ENCODE data around the gene CAPSL.

The CAPSL gene

GRCh38 chr5:35884191-35884769 is 54.1 kb downstream of the CAPSL start:
- H3K27ac ChIP-seq, result no peak overlapping the region
- TF ChIP-seq, protein P1, sequence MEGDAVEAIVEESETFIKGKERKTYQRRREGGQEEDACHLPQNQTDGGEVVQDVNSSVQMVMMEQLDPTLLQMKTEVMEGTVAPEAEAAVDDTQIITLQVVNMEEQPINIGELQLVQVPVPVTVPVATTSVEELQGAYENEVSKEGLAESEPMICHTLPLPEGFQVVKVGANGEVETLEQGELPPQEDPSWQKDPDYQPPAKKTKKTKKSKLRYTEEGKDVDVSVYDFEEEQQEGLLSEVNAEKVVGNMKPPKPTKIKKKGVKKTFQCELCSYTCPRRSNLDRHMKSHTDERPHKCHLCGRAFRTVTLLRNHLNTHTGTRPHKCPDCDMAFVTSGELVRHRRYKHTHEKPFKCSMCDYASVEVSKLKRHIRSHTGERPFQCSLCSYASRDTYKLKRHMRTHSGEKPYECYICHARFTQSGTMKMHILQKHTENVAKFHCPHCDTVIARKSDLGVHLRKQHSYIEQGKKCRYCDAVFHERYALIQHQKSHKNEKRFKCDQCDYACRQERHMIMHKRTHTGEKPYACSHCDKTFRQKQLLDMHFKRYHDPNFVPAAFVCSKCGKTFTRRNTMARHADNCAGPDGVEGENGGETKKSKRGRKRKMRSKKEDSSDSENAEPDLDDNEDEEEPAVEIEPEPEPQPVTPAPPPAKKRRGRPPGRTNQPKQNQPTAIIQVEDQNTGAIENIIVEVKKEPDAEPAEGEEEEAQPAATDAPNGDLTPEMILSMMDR (conservative IDR thresholded peaks at IDR 0.05), result no peak
- no peak for TF ChIP-seq ZFX (IDR thresholded peaks at IDR 0.05)

GRCh38 chr5:35881758-35882157 is 56.7 kb downstream of the CAPSL start:
- TF ChIP-seq, protein P1 (conservative IDR thresholded peaks at IDR 0.05), result no peak
- no peak for TF ChIP-seq ZFX (IDR thresholded peaks at IDR 0.05)
- H3K27ac ChIP-seq, result no peak overlapping the region

DNA sequence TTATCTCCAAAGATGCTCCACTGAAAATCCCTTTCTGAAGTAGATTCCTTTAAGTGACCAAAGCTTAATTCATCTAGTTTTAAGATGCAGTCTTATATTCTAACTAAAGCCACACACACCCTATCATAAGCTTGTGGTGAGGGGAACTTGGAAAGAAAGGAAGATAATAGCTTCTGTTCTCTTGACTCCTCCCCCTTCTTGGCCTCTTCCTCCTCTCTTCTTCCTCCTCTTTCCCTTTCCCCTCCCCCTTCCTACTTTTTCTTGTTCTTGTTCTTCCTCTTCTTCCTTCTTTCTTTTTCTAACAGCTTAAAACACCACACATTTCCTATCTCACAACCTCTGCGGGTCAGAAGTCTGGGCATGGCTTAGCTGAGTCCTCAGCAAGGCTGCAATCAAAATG is 58.3 kb downstream of the CAPSL start:
- TF ChIP-seq, protein P1 (conservative IDR thresholded peaks at IDR 0.05), result no peak
- no peak for TF ChIP-seq ZFX (IDR thresholded peaks at IDR 0.05)
- no peak overlapping the region for H3K27ac ChIP-seq

- TF ChIP-seq, protein P1 (conservative IDR thresholded peaks at IDR 0.05), result no peak
- no peak for TF ChIP-seq ZFX (IDR thresholded peaks at IDR 0.05)
- no peak overlapping the region for H3K27ac ChIP-seq
These were observed 58.8 kb downstream of the CAPSL start for GRCh38 chr5:35879649-35880048.

DNA sequence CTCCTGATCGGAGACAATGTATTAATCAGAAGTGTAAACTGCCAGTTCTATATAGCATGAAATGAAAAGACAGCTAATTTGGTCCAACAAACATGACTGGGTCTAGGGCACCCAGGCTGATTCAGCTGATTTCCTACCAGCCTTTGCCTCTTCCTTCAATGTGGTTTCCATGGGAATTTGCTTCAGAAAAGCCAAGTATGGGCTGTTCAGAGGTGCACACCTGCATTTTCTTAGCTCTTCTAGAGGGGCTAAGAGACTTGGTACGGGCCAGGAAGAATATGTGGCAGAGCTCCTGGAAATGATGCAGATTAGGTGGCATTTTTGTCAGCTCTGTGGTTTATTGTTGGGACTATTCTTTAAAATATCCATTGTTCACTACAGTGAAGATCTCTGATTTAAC is 59.3 kb downstream of the CAPSL start:
- no peak overlapping the region for H3K27ac ChIP-seq
- no peak for TF ChIP-seq ZFX (IDR thresholded peaks at IDR 0.05)
- TF ChIP-seq, protein P1 (conservative IDR thresholded peaks at IDR 0.05), result no peak

- no peak overlapping the region for H3K27ac ChIP-seq
- TF ChIP-seq, protein P1 (conservative IDR thresholded peaks at IDR 0.05), result no peak
- no peak for TF ChIP-seq ZFX (IDR thresholded peaks at IDR 0.05)
These were observed 60.3 kb downstream of the CAPSL start for GRCh38 chr5:35878079-35878478.

GRCh38 chr5:35877655-35878054 is 60.8 kb downstream of the CAPSL start:
- TF ChIP-seq, protein P1 (conservative IDR thresholded peaks at IDR 0.05), result no peak
- TF ChIP-seq ZFX (IDR thresholded peaks at IDR 0.05), result no peak
- H3K27ac ChIP-seq, result no peak overlapping the region
